Sigmoid colon (tissue), 7 donors: ENCODE data around the gene PRRX1. TPM values are rescaled to one million over a fixed set of nuclear protein-coding genes. Genes with fewer than 3 reads are reported as not detected.

Experiments
- DNase-seq: peaks from one replicate; pipeline ENCODE4 v3.0.0-alpha.2; 2019
- H3K27ac ChIP-seq, 4 donors: fragments of 200-600 bp; sonication (generic); one replicate each; pipeline ENCODE4 v1.5.1; 2016 to 2019; ENCODE audit warnings: mild to moderate bottlenecking in 1 of 4
- H3K27me3 ChIP-seq, 3 donors: fragments of 200-600 bp; sonication (generic); one replicate each; pipeline ENCODE4 v1.5.1; 2019; ENCODE audit warnings: mild to moderate bottlenecking in 1 of 3
- H3K36me3 ChIP-seq, 4 donors: fragments of 200-600 bp; sonication (generic); one replicate each; pipeline ENCODE4 v1.5.1; 2016 to 2019
- H3K4me1 ChIP-seq, 4 donors: fragments of 200-600 bp; sonication (generic); one replicate each; pipeline ENCODE4 v1.5.1; 2017 to 2019
- H3K4me3 ChIP-seq, 4 donors: fragments of 200-600 bp; sonication (generic); one replicate each; pipeline ENCODE4 v1.5.1; 2017 to 2019; ENCODE audit warnings: mild to moderate bottlenecking in 2 of 4, moderate library complexity in 1 of 4
- H3K9me3 ChIP-seq, 4 donors: fragments of 200-600 bp in 3 of 4; sonication (generic) in 3 of 4; one replicate each; pipeline versions ENCODE4 v1.5.1 to v1.6.1; 2013 to 2019
- EP300 ChIP-seq, 4 donors: sonication (generic); formaldehyde crosslinking; IDR thresholded peaks; one replicate each; pipeline ENCODE4 v1.6.1; 2017; ENCODE audit warnings: antibody characterized with exemption in 4 of 4
- POLR2A ChIP-seq, 2 donors: fragments of 450-650 bp; IDR thresholded peaks; one replicate each; pipeline ENCODE4 v1.6.1; 2016; ENCODE audit warnings: antibody characterized with exemption in 2 of 2, mild to moderate bottlenecking in 2 of 2, moderate library complexity in 2 of 2
- POLR2AphosphoS5 ChIP-seq, 4 donors: sonication (generic); formaldehyde crosslinking; IDR thresholded peaks; one replicate each; pipeline ENCODE4 v1.6.1; 2017; ENCODE audit warnings: antibody characterized with exemption in 4 of 4
- WGBS, 2 donors: extraction: QIAGEN DNeasy Blood & Tissue Kit; methylation state at CpG; one replicate each; pipeline ENCODE4 v1.1.7; 2013; 5-methylcytosine and 5-hydroxymethylcytosine counted together
- intact Hi-C: fragments of 100-400 bp; cut with DNase I; formaldehyde crosslinking; loops from one replicate; pipeline ENCODE4 v1.15.1; 2023
- polyA plus RNA-seq, 3 donors: library from polyadenylated mRNA; stranded (reverse); fragments of 200-250 nt; gene quantifications; one replicate each; pipeline ENCODE4 v1.2.3, GENCODE V29; 2013
- total RNA-seq, 4 donors: library from RNA; depleted of rRNA; stranded (reverse); fragments of >200 nt; gene quantifications; one replicate each; pipeline ENCODE4 v1.1.0, GENCODE V29; 2016
- TF ChIP-seq, protein P1 (sequence below), 4 experiments: fragments of 450-650 bp in 3 of 4; fragments of 200-600 bp in 1 of 4; IDR thresholded peaks; one replicate each; pipeline ENCODE4 v1.5.1; 2016 to 2019; ENCODE audit warnings: antibody characterized with exemption in 4 of 4, mild to moderate bottlenecking in 3 of 4, moderate library complexity in 2 of 4
- donor health status: healthy with polysubstance abuse.
- donor health status: Bipolar disorder and iron deficiency.
- donor health status: healthy.

PRRX1 gene
- total and polyA plus RNA-seq, 7 donors: 0.46 to 16.6 (median 7.9) TPM

DNA sequence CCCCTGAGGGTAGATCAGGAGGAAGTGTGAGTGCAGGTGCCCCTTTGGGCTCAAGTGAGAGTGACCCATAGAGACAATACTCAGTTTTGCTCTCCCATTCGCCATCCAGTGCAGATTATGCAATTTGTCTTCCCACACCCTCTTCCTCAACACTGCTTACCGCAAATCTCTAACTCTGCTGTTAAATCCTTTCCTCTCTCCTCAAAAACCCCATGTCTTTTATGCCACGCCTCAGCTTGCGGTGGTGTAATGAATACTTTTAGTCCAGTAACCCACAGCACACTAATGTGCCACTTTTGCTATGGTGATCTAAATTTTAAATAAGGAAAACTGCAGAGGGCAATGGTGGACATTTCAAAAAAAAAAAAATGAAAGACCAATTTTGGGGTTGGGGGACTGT lies 57.7 kb downstream of the PRRX1 start:
- TF ChIP-seq EP300 (IDR thresholded peaks at IDR 0.05) (no peak), POLR2AphosphoS5 (IDR thresholded peaks at IDR 0.05) (no peak), POLR2A (IDR thresholded peaks at IDR 0.05) (no peak)
- TF ChIP-seq, protein P1, sequence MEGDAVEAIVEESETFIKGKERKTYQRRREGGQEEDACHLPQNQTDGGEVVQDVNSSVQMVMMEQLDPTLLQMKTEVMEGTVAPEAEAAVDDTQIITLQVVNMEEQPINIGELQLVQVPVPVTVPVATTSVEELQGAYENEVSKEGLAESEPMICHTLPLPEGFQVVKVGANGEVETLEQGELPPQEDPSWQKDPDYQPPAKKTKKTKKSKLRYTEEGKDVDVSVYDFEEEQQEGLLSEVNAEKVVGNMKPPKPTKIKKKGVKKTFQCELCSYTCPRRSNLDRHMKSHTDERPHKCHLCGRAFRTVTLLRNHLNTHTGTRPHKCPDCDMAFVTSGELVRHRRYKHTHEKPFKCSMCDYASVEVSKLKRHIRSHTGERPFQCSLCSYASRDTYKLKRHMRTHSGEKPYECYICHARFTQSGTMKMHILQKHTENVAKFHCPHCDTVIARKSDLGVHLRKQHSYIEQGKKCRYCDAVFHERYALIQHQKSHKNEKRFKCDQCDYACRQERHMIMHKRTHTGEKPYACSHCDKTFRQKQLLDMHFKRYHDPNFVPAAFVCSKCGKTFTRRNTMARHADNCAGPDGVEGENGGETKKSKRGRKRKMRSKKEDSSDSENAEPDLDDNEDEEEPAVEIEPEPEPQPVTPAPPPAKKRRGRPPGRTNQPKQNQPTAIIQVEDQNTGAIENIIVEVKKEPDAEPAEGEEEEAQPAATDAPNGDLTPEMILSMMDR (IDR thresholded peaks at IDR 0.05): no peak
- no peaks in the 10 kb centered on the region for H3K36me3 ChIP-seq
- intact Hi-C loops: no loop called here
- H3K4me3 ChIP-seq: no peak overlapping the region
- DNase-seq: no peak
- WGBS, 2 donors: 93 to 94% methylated on average over 4 of the region's 4 CpGs
- H3K27ac ChIP-seq: no peak overlapping the region
- H3K9me3 ChIP-seq: no peaks in the 10 kb centered on the region
- H3K4me1 ChIP-seq: no peaks in the 10 kb centered on the region
- H3K27me3 ChIP-seq: no peaks in the 10 kb centered on the region

DNA sequence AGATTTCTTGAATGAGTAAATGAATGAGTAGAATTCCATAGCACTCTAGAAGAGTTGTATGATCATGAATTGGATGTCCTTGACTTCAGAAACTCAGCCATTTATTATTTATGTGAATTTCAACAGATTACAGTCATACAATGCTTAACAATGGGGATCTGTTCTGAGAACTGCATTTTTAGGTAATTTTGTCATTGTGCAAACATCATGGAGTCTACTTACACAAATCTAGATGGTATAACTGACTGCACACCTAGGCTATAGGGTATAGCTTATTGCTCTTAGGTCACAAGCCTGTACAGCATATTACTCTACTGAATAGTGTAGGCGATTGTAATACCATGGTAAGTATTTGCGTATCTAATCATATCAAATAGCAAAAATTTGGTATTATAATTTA lies 59.6 kb downstream of the PRRX1 start:
- Histone ChIP-seq H3K9me3 (no peaks in the 10 kb centered on the region), H3K27me3 (no peaks in the 10 kb centered on the region), H3K4me1 (no peaks in the 10 kb centered on the region), H3K4me3 (no peak overlapping the region), H3K27ac (no peak overlapping the region), H3K36me3 (no peaks in the 10 kb centered on the region)
- WGBS, 2 donors: 92 to 94% methylated on average over 2 of the region's 2 CpGs
- intact Hi-C loops: no loop called here
- TF ChIP-seq, protein P1 (IDR thresholded peaks at IDR 0.05): no peak
- TF ChIP-seq POLR2A (IDR thresholded peaks at IDR 0.05) (no peak), EP300 (IDR thresholded peaks at IDR 0.05) (no peak), POLR2AphosphoS5 (IDR thresholded peaks at IDR 0.05) (no peak)
- no peak for DNase-seq

DNA sequence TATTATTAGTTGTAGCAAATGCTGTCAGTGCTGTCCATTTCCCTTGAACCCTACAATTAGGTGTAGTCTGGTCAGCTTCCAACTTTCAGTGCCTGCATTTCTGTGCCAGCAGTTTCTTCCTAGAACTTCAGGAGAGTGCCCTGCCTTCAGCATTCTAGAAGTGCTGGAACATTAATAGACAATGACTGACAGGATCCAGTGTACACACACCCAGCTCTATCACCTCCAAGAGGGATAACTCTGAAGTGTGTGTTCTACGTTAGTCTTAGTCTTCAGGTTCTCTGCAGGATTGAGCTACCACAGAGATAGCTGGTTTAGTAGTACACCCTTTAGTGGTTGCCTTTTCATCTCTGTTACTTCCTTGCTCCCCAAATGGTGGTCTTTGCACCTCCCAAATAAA lies 61.4 kb downstream of the PRRX1 start:
- Histone ChIP-seq H3K4me3 (no peak overlapping the region), H3K9me3 (no peaks in the 10 kb centered on the region), H3K4me1 (no peaks in the 10 kb centered on the region), H3K27ac (no peak overlapping the region), H3K27me3 (no peaks in the 10 kb centered on the region), H3K36me3 (no peaks in the 10 kb centered on the region)
- intact Hi-C loops: no loop called here
- WGBS, 2 donors: 87 to 90% methylated on average over 1 of the region's 1 CpG
- TF ChIP-seq EP300 (IDR thresholded peaks at IDR 0.05) (no peak), POLR2A (IDR thresholded peaks at IDR 0.05) (no peak), POLR2AphosphoS5 (IDR thresholded peaks at IDR 0.05) (no peak)
- TF ChIP-seq, protein P1 (IDR thresholded peaks at IDR 0.05): no peak
- DNase-seq: no peak

DNA sequence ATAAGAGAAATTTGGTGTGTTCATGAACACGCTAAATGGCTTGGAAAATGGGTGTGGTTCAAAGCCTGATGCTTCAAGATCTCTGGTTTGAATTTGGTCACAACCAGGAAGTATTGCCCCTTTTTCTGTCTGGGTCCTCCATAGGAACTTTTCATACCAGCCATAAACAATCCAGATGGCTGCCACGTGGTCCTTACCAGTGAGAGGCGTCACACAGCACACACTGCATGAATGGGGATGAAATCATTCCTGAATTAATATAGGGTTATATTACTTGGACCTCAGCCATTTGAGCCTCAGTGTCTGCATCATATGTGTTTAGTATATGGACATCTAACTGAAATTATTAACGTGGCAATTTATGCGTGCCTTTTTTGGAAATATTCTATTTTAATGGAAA lies 64.0 kb downstream of the PRRX1 start:
- no peak for DNase-seq
- TF ChIP-seq EP300 (IDR thresholded peaks at IDR 0.05) (no peak), POLR2AphosphoS5 (IDR thresholded peaks at IDR 0.05) (no peak), POLR2A (IDR thresholded peaks at IDR 0.05) (no peak)
- TF ChIP-seq, protein P1 (IDR thresholded peaks at IDR 0.05): no peak
- no peak overlapping the region for H3K27ac ChIP-seq
- H3K9me3 ChIP-seq: no peaks in the 10 kb centered on the region
- no peaks in the 10 kb centered on the region for H3K4me1 ChIP-seq
- H3K4me3 ChIP-seq: no peak overlapping the region
- H3K36me3 ChIP-seq: no peaks in the 10 kb centered on the region
- 88 to 89% methylated on average over 5 of the region's 5 CpGs for WGBS, 2 donors
- no peaks in the 10 kb centered on the region for H3K27me3 ChIP-seq
- intact Hi-C loops: no loop called here

DNA sequence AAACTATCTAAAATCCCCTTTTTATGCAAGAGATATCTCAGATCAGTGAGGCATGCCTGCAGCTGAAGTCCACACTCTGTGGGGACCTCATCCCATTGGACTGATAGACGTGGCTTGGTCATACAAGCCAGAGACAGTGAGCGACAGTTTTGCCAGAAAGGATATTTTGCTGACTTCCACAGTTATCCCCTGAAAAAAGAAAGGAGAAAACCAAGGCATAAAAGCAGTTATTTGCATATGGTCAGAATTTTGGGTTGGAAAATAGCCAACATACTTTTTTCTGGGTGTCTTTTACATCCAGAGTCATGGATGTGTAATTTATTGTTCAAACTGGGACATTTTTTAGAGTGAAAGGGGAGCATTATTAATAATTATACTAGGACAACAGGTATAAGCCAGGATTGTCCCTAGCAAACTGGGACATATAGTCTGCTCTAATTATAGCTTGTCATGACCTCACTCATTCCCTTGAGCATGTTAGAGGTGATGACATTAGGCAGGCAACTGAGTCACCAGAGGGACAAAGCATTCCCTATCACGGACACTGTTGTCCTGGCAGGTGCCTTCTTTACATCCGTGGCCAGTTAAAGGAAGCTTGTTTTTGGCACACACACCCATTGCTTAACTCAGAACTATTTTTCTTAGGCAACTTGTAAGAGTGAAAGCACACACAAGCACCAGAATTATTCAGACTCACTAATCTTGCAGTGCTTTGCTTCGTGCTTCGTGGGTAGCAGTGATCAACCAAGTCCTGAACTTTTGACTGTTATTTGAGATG lies 65.5 kb downstream of the PRRX1 start:
- no peak for DNase-seq
- H3K9me3 ChIP-seq: no peaks in the 10 kb centered on the region
- TF ChIP-seq POLR2AphosphoS5 (IDR thresholded peaks at IDR 0.05) (no peak), POLR2A (IDR thresholded peaks at IDR 0.05) (no peak), EP300 (IDR thresholded peaks at IDR 0.05) (no peak)
- TF ChIP-seq, protein P1 (IDR thresholded peaks at IDR 0.05): no peak
- H3K36me3 ChIP-seq: no peaks in the 10 kb centered on the region
- H3K4me3 ChIP-seq: no peak overlapping the region
- H3K27ac ChIP-seq: no peak overlapping the region
- WGBS, 2 donors: 84 to 90% methylated on average over 6 of the region's 6 CpGs
- H3K4me1 ChIP-seq: no peaks in the 10 kb centered on the region
- no peaks in the 10 kb centered on the region for H3K27me3 ChIP-seq
- intact Hi-C loops: no loop called here
